DMS53 (cell line): ENCODE measurements around the gene CYP3A5.
"Not testable (repeated sequence)": the region's sequence is repeated elsewhere in the genome, so short reads cannot be mapped to it uniquely, and the experiment has no call there.

ENCODE experiments used
- DNase-seq: peaks from one replicate; lab custom pipeline; 2025; lab: John Stamatoyannopoulos, UW

Gene CYP3A5

GRCh38 chr7:99685871-99686608 is 6.2 kb upstream of the CYP3A5 start:
- DNase-seq: not testable (repeated sequence)

GRCh38 chr7:99685129-99685758 is 5.4 kb upstream of the CYP3A5 start:
- DNase-seq: no peak

DNA sequence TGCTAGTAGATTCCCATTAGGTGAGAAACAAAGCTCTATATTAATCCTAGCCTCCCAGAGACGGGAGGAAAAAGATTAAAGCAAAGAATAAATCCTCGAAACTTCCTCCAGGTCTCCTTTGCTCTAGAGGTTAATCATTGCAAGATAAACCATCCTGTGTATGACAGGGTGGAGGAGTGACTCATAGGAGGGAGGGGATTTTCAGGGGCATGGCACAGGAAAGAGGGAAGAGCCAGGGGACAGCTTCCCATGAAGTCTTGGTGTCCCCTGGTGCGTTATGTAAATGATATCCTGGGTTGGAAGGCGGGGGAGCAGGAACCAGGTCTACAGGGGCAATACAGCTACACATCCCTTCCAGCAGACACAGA is 780 bp downstream of the CYP3A5 start:
- DNase-seq: peak; percentile 89

GRCh38 chr7:99677648-99678045 is 2.1 kb downstream of the CYP3A5 start:
- no peak for DNase-seq

- no peak for DNase-seq
Measured at GRCh38 chr7:99677013-99677647, 2.7 kb downstream of the CYP3A5 start.

DNA sequence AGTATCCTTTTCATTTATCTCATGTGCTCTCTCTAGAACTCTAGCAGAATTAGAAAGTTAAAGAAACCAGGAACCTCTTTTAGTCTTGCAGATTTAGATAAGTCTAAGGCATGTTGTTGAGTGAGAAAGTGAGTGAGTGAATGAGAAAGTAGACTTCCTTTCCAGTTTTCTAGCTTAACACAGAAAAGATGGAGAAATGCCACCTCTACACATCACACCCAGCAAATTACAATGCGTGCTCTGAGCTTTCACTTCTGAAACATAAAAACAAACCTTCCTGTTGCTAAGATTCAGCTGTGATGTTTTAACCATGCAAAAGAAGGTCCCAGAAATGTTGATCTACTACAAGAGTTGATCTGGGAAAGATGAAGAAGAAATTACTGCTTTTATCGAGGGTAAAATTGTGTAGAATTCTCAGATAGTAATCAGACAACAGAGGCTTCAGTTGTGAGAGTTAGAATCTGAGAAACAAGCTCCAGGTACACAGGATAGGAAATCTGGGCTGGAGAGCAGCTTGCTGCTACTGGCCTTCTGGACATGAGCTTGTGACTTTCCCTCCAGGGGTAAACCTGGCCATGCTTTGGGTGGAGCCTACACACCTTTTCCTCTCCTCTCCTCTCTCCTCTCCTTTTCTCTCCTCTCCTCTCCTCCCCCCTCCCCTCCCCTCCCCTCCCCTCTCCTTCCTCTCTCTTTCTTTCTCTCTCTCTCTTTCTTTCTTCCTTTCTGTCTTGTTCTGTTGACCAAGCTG is 4.6 kb downstream of the CYP3A5 start:
- no peak for DNase-seq

GRCh38 chr7:99672573-99672972 is 7.2 kb downstream of the CYP3A5 start:
- no peak for DNase-seq

- no peak for DNase-seq
Measured at GRCh38 chr7:99669782-99670181, 10.0 kb downstream of the CYP3A5 start.

GRCh38 chr7:99668541-99668940 is 11.3 kb downstream of the CYP3A5 start:
- DNase-seq: no peak

DNA sequence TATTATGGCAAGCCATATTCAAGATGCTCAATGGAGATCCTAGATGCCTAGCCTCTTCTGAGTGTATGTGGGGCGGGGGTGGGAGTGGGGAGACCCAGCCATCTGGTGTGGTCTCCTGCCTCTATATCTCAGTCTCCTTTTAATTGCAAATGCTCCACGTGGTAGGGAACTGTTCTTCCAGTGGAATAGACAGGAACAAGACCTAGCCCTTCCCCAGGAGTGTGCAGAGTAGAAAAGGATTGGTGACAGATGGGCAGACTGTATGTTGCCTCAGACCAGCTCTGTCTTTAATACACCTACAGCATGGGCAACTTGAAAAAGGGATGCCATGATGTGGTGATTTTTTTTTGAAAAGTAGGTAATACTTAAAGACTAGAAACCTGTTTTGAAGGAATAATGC is 12.6 kb downstream of the CYP3A5 start:
- no peak for DNase-seq

DNA sequence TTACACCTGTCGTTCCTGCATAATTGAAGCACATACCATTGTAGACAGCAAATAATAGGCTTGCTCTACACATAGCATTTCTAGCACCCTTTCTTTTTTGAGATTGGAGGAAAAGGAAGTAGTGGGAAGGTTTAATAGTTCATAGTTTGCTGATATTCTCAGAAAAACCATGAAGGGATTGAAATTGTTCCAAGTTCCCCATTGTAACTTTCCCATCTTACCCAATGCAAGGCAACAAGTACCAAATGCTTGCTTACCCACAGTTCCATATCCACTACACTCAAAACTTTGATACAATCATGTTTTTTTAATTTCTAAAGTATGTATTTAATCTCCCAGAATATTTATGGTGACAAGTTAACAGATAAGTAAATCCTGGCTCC is 13.8 kb downstream of the CYP3A5 start:
- DNase-seq: no peak

DNA sequence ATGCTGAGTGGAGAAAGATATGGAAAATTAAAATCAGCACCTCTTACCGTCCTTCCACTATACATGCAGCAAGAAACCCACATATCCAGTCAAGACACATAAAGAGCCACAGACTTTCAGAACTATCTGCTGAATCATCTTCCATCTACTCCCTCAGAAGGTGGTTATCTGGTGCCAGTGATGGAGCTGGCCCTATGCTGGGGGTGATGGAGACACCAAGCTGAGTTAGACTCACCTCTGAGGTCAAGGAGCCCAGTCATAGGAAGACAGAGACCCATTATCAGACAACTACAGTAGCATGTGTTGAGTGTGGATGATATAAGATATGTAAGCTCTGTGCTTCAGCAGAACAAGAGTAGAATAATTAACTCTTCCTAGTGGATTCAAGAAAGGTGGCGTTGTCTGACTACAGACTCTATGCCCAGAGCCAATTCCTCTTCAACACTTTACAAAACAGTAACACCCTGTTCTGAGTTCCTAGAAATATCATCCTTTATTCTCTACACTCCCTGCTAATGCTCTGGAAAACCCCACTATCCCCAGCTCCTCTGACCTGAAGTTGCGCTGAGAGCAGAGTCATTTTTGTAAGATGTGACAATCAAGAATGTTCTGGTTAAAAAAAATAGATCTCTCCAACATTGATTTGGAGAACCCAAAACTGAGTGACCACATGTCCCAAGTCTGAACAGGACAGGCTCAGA is 14.3 kb downstream of the CYP3A5 start:
- DNase-seq: no peak

DNA sequence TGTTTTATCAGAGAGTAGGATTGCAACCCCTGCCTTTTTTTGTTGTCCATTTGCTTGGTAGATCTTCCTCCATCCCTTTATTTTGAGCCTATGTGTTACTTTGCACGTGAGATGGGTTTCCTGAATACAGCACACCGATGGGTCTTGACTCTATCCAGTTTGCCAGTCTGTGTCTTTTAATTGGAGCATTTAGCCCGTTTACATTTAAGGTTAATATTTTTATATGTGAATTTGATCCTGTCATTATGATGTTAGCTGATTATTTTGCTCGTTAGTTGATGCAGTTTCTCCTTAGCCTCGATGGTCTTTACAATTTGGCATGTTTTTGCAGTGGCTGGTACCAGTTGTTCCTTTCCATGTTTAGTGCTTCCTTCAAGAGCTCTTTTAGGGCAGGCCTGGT is 21.9 kb downstream of the CYP3A5 start:
- DNase-seq: not testable (repeated sequence)

DNA sequence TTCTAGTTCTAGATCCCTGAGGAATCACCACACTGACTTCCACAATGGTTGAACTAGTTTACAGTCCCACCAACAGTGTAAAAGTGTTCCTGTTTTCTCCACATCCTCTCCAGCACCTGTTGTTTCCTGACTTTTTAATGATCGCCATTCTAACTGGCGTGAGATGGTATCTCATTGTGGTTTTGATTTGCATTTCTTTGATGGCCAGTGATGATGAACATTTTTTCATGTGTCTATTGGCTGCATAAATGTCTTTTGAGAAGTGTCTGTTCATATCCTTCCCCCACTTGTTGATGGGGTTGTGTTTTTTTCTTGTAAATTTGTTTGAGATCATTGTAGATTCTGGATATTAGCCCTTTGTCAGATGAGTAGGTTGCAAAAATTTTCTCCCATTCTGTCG is 25.2 kb downstream of the CYP3A5 start:
- not testable (repeated sequence) for DNase-seq

DNA sequence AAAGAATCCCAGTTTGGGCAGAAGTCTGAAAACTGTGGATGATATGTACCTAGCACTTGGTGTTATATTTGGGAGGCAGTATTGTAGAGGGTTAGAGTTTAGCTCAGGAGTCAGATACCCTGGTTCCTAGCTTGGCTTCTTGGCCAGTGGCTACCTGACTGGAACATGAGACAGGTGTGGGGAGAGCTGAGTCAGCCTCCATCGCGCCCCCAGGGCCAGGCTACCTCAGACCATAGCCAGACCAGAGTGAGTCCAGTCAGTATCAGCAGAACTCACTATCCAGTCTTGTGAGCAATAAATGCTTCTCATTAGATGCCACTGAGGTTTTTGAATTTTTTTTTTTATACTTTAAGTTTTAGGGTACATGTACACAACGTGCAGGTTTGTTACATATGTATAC is 26.0 kb downstream of the CYP3A5 start:
- no peak for DNase-seq

GRCh38 chr7:99653269-99653668 is 26.5 kb downstream of the CYP3A5 start:
- DNase-seq: not testable (repeated sequence)

DNA sequence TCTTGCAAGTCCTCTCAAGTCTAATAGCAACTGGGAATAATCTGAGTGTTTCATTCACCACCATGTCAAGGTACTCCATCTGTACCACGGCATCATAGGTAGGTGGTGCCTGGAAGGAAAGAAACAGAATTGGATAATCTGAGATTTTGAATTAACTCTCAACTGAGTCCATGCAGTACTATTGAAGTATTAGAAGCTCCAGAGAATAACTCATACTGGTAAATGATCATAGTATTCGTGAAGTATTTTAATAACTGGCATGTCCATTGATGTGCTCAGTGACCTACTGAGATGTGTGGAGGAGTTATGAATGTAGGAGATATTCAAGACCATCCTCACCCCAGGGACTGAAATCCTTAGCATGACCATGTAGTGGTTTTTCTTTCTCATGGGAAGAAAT is 27.1 kb downstream of the CYP3A5 start:
- no peak for DNase-seq

GRCh38 chr7:99651290-99651689 is 28.5 kb downstream of the CYP3A5 start:
- no peak for DNase-seq

DNA sequence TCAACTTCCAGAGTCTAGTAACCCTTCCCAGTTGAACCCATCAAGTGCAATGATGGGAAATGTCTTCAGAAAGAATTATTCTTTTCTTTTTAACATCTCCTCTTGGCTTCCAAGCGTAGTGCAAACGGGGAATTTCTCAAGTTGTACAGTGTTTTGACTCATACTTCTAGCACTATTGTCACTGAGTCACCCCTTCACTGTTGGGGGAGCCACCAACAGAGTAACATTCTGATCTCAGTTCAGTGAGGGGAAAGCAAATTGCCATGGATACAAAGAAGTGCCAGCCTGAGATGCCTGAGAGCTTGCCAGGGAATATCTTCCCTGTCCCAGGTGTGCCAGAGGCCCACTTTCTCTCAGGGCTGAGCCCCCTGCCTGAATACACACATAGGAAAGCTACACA is 31.0 kb downstream of the CYP3A5 start:
- DNase-seq: no peak

DNA sequence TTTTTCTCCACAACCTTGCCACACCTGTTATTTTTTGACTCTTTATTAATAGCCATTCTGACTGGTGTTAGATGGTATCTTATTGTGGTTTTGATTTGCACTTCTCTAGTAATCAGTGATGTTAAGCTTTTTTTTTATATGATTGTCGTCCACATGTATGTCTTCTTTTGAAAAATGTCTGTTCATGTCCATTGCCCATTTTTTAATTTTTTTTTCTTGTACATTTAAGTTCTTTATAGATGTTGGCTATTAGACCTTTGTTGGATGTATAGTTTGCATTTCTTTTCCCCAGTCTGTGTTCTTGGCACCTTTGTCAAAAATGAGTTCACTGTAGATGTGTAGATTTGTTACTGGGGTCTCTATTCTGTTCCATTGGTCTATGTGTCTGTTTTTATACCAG is 34.2 kb downstream of the CYP3A5 start:
- DNase-seq: no peak

DNA sequence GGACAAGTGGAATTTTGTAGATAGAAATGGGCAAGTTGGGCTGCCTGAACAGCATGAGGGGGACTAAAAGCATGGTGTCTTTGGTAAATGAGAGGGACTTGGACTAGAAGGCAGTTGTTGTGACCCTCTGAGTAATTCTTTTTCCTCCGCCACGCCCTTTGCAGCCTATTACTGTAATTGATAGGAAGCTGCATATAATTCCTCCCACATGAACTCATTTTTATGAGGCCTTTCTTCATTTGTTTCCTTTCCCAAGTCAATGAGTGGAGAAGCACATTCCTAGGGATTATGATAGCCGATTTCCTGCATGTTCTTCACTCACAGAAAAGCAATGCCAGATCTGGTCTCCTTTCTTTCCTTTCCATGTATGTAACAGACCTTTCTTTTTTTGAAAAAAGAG is 35.4 kb downstream of the CYP3A5 start:
- DNase-seq: no peak

DNA sequence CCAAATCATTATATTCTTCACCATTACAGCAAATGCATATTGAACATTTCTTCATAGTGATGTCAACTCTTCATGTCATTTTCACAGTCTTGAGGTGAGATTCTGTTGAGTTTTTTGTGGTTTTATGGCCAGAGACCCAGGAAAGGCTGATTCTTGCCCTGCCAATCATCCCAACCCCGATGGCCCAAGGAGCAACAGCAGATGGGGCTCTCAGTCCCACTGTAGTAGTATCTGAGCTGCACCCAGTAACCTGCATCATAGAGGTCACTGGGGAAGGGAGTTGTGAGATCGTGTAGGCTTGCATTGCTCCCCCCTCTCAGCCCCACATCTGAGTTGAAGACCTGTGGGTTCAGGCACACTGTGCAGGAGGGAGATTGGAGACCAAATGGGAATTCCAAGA is 36.3 kb downstream of the CYP3A5 start:
- DNase-seq: no peak
